Putamen (tissue), 1 donor: Measurements from ENCODE around the gene SERAC1.
A peak's percentile ranks its signal among the peaks of the same experiment; 100 is the strongest.

Source experiments
- DNase-seq: peaks from one replicate; pipeline ENCODE4 v3.0.0-alpha.2; 2016; ENCODE audit warnings: low spot score

SERAC1 gene

GRCh38 chr6:158121335-158121734 is 46.7 kb downstream of the SERAC1 start:
- DNase-seq: no peak

- no peak for DNase-seq
Observed at GRCh38 chr6:158118886-158119285, 49.2 kb downstream of the SERAC1 start.

- no peak for DNase-seq
Observed at GRCh38 chr6:158115508-158115907, 52.6 kb downstream of the SERAC1 start.

DNA sequence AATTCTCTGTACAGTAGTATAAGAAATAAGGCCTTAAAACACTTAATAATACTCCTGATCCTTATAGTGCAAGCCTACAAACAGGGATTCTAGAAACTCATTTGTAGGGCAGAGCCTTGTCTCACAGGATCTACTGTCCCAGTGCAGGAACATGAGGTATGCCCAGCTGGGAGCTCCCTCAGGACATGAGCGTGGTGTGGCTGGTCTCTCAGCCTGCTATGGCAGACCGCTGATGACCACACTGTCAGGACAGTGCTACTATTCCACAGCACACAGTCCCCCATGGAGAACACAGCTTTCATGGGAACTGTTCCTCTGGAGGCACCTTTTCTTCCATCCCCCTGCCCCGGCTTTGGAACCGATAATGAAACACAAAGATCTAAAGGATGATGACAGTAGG is 53.0 kb downstream of the SERAC1 start:
- DNase-seq: no peak

DNA sequence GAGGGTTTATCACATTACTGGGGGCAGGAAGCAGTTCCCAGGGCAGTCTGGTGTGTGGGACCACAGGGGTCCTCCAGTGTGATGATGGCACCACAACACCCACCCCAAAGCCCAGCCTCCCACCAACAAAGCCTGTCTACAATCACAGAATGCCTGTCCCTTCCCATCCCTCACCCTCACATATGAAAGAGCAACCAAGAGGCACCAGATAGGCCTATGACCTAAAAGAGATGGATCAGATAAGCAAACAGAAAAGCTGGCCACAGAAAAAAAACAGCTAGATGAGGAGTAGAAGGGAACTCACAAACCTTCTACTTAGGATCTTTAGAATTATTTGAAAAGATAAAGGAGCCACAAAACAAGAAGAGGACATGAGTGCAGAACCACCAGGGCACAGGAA is 54.3 kb downstream of the SERAC1 start:
- no peak for DNase-seq

DNA sequence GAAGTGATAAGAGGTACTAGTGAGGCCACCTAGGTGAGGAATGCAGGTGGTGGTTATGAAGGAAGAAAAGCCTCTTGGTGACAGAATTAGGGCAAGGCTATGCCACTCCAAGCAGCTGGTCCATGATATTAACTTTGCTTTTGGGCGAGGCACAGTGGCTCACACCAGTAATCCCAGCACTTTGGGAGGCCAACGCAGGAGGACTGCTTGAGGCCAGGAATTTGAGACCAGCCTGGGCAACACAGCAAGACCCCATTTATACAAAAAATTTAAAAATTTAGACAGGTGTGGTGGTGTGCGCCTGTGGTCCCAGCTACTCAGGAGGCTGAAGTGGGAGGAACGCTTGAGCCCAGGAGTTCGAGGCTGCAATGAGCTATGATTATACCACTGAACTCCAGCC is 56.1 kb downstream of the SERAC1 start:
- DNase-seq: no peak

DNA sequence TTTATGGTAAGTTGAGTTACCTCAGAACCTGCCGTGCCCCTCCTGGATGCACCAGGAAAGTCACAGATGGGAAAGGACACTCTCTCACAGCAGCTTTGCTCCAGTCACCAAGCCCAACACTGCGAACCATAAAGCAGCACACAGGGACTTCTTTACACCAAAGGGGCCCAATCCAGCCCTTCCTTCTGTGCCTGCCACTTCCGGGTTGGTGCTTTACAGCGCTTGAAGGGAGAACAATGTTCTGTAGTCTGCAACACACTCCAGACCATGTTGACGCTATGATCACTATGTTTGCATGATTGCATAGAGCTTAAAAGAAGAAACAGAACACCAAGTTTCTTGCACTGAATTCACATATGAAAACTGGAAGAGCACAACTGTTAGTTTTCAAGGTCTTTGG is 57.1 kb downstream of the SERAC1 start:
- DNase-seq: peak; percentile 16

- DNase-seq: no peak
Observed at GRCh38 chr6:158109748-158110147, 58.3 kb downstream of the SERAC1 start.

- no peak for DNase-seq
Observed at GRCh38 chr6:158104696-158105095, 63.4 kb downstream of the SERAC1 start.

DNA sequence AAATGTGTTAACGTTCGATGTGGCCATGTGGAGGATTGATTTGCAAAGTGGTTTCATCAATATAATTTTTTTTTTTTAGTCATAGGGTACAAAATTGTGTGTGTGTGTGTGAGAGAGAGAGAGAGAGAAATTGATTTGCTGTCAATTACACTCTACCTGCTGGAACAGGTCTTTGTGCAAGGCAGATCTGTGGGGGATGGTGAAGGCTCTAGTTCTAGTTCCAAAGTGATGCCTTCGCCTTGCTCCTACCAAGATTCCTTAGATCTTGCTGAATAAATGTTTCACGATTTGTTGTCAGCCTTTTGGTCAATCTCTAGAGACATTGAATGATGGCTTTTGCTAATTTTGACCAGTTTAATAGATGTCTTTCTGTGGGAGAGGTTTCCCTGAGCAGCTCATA is 64.8 kb downstream of the SERAC1 start:
- no peak for DNase-seq

GRCh38 chr6:158095671-158096070 is 72.4 kb downstream of the SERAC1 start:
- DNase-seq: no peak

DNA sequence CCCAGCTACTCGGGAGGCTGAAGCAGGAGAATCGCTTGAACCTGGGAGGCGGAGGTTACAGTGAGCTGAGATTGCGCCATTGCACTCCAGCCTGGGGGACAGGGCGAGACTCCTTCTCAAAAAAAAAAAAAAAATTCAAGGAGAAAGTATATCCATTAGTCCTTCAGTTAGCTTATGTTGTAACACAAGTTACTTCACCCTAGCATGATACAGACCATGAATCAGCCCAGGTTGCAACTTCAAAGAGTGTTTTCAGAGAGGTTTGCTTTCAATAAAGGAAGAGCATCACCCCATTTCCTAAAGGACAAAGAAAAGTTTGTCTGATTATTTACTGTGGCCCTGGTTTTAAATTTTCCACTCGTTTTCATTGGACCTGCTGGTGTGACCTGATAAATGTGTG is 73.0 kb downstream of the SERAC1 start:
- no peak for DNase-seq

DNA sequence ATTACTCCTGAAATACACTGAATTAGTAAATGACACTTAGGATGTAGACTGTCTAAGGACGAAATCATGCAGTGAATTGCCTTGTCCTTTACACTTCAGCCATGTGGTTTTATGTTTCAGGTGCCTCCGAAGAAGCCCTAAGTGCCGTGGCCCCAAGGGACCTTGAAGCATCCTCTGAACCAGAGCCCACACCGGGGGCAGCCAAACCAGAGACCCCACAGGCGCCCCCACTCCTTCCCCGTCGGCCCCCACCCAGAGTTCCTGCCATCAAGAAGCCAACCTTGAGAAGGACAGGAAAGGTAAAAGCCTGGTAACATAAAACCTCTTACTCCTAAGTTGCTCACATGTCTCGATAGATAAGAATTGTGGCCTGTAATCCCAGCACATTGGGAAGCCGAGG is 75.3 kb downstream of the SERAC1 start:
- no peak for DNase-seq

DNA sequence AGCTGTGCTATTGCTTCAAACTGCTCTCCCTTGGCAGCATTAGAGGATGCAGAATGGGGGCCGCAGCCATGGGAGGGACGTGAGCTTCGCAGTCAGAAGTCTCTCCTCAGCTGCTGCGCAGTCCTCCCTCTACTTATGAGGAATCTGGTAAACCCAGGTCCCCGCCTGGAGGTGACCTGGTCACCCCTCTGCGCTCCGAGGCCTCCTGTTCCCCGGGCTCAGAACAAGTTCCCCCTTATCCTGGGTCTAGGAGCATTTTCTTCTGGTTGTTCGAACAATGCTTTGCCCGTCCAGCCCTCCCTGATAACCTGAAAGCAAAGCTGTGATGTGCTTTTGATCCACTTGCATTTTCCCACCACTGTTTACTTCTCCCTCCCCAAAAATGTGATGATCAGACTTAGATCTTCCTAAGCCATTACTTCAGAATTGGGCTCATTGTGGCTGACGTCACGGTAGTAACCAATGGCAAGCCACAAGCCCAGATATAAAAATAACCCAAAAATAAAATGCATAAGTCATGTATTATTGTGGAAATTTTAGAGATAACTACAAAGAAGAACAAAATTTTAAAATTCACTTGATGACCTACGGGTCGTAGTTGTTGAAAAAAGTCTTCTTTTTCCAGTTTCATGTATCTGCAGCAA is 80.7 kb downstream of the SERAC1 start:
- no peak for DNase-seq

DNA sequence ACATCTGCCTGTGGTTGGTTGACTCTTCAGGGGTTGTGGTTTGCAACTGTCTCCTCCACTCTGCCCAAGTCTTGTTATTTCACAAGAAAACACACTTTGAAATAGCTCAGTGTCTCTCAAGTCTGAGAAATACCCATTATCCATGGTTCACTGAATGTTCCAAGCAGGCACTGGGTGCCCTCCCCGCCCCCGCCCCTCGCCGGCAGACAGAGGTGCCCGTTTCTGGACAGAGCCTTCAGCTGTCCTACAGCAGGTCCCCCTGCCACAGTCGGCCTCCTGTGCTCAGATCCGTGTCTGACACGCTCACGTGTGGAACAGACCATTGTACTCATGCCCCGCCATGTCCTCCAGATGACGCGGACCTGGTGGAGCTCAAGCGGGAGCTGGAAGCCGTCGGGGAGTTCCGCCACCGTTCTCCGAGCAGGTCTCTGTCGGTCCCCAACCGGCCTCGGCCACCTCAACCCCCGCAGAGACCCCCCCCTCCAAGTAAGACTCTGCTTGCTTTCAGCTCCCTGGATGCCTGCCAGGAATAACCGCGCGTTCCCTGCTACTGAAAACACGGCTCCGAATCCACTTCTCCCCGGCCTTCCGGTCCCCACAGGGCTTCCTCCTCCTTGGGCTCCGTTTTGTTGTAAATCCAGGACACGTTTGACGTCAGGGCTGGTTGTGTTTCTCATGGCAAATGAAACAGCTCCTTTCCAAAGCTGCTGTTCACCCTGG is 81.4 kb downstream of the SERAC1 start:
- peak; percentile 27 for DNase-seq

- DNase-seq: no peak
Observed at GRCh38 chr6:158086054-158086503, 82.0 kb downstream of the SERAC1 start.

GRCh38 chr6:158085261-158086053 is 82.6 kb downstream of the SERAC1 start:
- no peak for DNase-seq

- DNase-seq: no peak
Observed at GRCh38 chr6:158083455-158084325, 84.4 kb downstream of the SERAC1 start.

GRCh38 chr6:158081657-158081935 is 86.5 kb downstream of the SERAC1 start:
- no peak for DNase-seq

- no peak for DNase-seq
Observed at GRCh38 chr6:158080849-158081656, 87.0 kb downstream of the SERAC1 start.

GRCh38 chr6:158078320-158078719 is 89.7 kb downstream of the SERAC1 start:
- no peak for DNase-seq
